HepG2 (cell line): ENCODE measurements around the gene DNAJC9. TPM values are rescaled to one million over a fixed set of nuclear protein-coding genes. Genes with fewer than 3 reads are reported as not detected.

Experiments used
- BRF2 ChIP-seq: sonication (generic); formaldehyde crosslinking; IDR thresholded peaks from 2 replicates; pipeline ENCODE4 v1.8.1; 2022; ENCODE audit warnings: mild to moderate bottlenecking, missing genetic modification reagents
- EEA1 ChIP-seq: sonication (generic); formaldehyde crosslinking; IDR thresholded peaks from 2 replicates; pipeline ENCODE4 v1.5.1; 2020; ENCODE audit warnings: mild to moderate bottlenecking, missing genetic modification reagents, borderline replicate concordance
- KAT8 ChIP-seq: IDR thresholded peaks from 2 replicates; pipeline ENCODE4 v1.6.1; 2016; ENCODE audit warnings: missing genetic modification reagents, missing compliant biosample characterization
- KDM3A ChIP-seq: IDR thresholded peaks from 2 replicates; pipeline ENCODE4 v1.6.1; 2018; ENCODE audit warnings: low read depth, missing compliant biosample characterization
- MYNN ChIP-seq: sonication (generic); formaldehyde crosslinking; IDR thresholded peaks from 2 replicates; pipeline ENCODE4 v1.4.0; 2020; ENCODE audit warnings: mild to moderate bottlenecking, low read depth, missing genetic modification reagents
- NFRKB ChIP-seq: fragments of 450-650 bp; IDR thresholded peaks from 2 replicates; pipeline ENCODE4 v1.6.1; 2017
- PITX1 ChIP-seq: sonication (generic); formaldehyde crosslinking; IDR thresholded peaks from 2 replicates; pipeline ENCODE4 v1.5.1; 2020; ENCODE audit warnings: mild to moderate bottlenecking, missing genetic modification reagents
- RFX1 ChIP-seq: fragments of 450-650 bp; IDR thresholded peaks from 2 replicates; pipeline ENCODE4 v1.6.1; 2017
- SNRNP70 ChIP-seq: fragments of 200-400 bp; formaldehyde crosslinking; IDR thresholded peaks from 2 replicates; pipeline ENCODE4 v1.6.1; 2017; ENCODE audit warnings: mild to moderate bottlenecking, low read depth, low read length, moderate library complexity
- SP5 ChIP-seq: IDR thresholded peaks from 2 replicates; pipeline ENCODE4 v1.6.1; 2016; ENCODE audit warnings: low read depth, borderline replicate concordance
- THYN1 ChIP-seq: sonication (generic); formaldehyde crosslinking; IDR thresholded peaks from 2 replicates; pipeline ENCODE4 v1.8.1; 2023; ENCODE audit warnings: low read depth, mild to moderate bottlenecking, moderate library complexity, missing genetic modification reagents, borderline replicate concordance
- TOPORS ChIP-seq: sonication (generic); formaldehyde crosslinking; IDR thresholded peaks from 2 replicates; pipeline ENCODE4 v1.8.0; 2023; ENCODE audit warnings: mild to moderate bottlenecking, missing genetic modification reagents
- ZNF124 ChIP-seq: sonication (generic); formaldehyde crosslinking; IDR thresholded peaks from 2 replicates; pipeline ENCODE4 v1.4.0; 2020; ENCODE audit warnings: missing genetic modification reagents
- ZNF256 ChIP-seq: sonication (generic); formaldehyde crosslinking; conservative IDR thresholded peaks from 2 replicates; pipeline ENCODE4 v1.4.0; 2020; ENCODE audit warnings: missing genetic modification reagents
- ZNF30 ChIP-seq: sonication (generic); formaldehyde crosslinking; IDR thresholded peaks from 2 replicates; pipeline ENCODE4 v1.5.0; 2020; ENCODE audit warnings: mild to moderate bottlenecking, missing genetic modification reagents
- ZNF512B ChIP-seq: sonication (generic); formaldehyde crosslinking; IDR thresholded peaks from 2 replicates; pipeline ENCODE4 v1.5.1; 2020; ENCODE audit warnings: missing genetic modification reagents, mild to moderate bottlenecking, borderline replicate concordance
- ZNF546 ChIP-seq: sonication (generic); formaldehyde crosslinking; conservative IDR thresholded peaks from 2 replicates; pipeline ENCODE4 v1.8.1; 2023; ENCODE audit warnings: mild to moderate bottlenecking, missing genetic modification reagents
- ZNF567 ChIP-seq: sonication (generic); formaldehyde crosslinking; IDR thresholded peaks from 2 replicates; pipeline ENCODE4 v1.8.1; 2023; ENCODE audit warnings: mild to moderate bottlenecking, missing genetic modification reagents, borderline replicate concordance
- ZNF75D ChIP-seq: sonication (generic); formaldehyde crosslinking; IDR thresholded peaks from 2 replicates; pipeline ENCODE4 v1.8.1; 2023; ENCODE audit warnings: missing genetic modification reagents, mild to moderate bottlenecking, borderline replicate concordance
- polyA plus RNA-seq, 8 experiments: library from polyadenylated mRNA; depleted of rRNA in 3 of 8; stranded (reverse) in 7 of 8; unstranded in 1 of 8; fragments of >200 nt; fragmentation: Illumina TruSeq in 4 of 8; extraction: Trizol in 4 of 8; gene quantifications; 2 replicates each; pipeline versions ENCODE4 v1.2.1 to v1.2.3, GENCODE V29; 2011 to 2016; ENCODE audit warnings: low read depth in 4 of 8, missing spikeins in 1 of 8, mixed read lengths in 1 of 8; ENCODE audit not compliant: insufficient read depth in 1 of 8
- total RNA-seq, 5 experiments: library from RNA; depleted of rRNA; stranded (reverse); fragments of >200 nt; fragmentation: Illumina TruSeq; extraction: Trizol; gene quantifications; 2 replicates each; pipeline ENCODE4 v1.2.3, GENCODE V29; 2016; ENCODE audit warnings: low read depth in 1 of 5
- TF ChIP-seq, protein P1 (sequence below): sonication (generic); formaldehyde crosslinking; IDR thresholded peaks from 2 replicates; pipeline ENCODE4 v1.4.0; 2020; ENCODE audit warnings: mild to moderate bottlenecking, missing genetic modification reagents, borderline replicate concordance
- TF ChIP-seq, protein P2 (sequence below): sonication (generic); formaldehyde crosslinking; IDR thresholded peaks from 2 replicates; pipeline ENCODE4 v1.8.0; 2022; ENCODE audit warnings: mild to moderate bottlenecking, missing genetic modification reagents, moderate library complexity

Gene DNAJC9
- total and polyA plus RNA-seq, 2 of the 13 experiments (the other 11 are each of a cell fraction or from before 2014, with no cell fraction given), result 15.9 to 60.3 TPM

DNA sequence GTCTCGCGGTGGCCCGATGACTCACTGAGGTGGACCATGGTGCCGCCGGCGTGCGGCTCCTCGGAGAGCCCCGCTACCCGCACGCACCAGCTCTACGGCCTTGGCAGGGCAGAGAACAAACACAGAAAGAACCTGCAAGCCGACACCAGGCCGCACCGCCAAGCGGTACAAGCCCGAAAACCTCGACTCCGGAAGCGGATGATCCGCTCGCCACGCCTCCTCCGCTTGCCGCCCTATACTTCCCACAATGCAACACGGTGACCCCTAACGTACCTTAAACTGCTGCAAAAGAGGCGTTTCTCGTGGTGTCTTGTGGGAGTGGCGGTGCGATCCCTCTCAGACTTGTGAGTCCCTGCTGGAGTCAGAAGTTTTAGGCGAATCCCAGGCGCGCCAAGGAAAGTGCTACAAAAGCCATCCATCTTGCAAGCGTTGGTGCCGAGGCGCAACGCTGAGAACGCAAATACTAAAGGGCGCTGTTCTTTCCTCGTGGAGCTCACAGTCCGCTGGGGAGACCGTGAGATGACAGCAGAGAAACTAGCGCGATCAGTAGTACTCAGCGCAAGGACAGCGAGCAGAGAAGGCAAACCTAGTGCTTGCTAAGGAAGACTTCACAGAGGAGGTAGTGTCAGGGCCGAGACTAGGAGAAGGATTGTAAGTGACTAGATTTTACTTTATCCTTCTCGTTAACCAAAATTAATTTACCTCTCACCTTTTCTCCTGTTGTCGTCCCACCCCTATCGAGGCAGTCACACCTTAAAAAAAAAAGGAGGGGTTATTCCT lies 5.6 kb upstream of the DNAJC9 start, which contains the start of gene MRPS16 (continued):
- TF ChIP-seq ZNF512B (CRISPR knock-in tag) (no peak), MYNN (CRISPR knock-in tag) (no peak), PITX1 (peak; percentile 28; the same call in 1 of the 2 replicates), ZNF124 (CRISPR knock-in tag) (peak; percentile 67; the same call in 1 of the 2 replicates), ZNF30 (CRISPR knock-in tag) (no peak), KAT8 (CRISPR knock-in tag) (peak; percentile 99), ZNF567 (CRISPR knock-in tag) (peak; percentile 88), SNRNP70 (no peak), ZNF546 (no peak; the same call in 1 of the 2 replicates), EEA1 (CRISPR knock-in tag) (no peak), THYN1 (no peak), BRF2 (CRISPR knock-in tag) (no peak), ZNF256 (CRISPR knock-in tag) (no peak), KDM3A (CRISPR knock-in tag) (peak; percentile 75), RFX1 (no peak), SP5 (CRISPR knock-in tag) (peak; percentile 92), NFRKB (no peak), ZNF75D (CRISPR knock-in tag) (no peak), TOPORS (CRISPR knock-in tag) (0 out of 2 replicates have a peak, but pooled peaks have one; percentile 26)
- TF ChIP-seq, protein P1, sequence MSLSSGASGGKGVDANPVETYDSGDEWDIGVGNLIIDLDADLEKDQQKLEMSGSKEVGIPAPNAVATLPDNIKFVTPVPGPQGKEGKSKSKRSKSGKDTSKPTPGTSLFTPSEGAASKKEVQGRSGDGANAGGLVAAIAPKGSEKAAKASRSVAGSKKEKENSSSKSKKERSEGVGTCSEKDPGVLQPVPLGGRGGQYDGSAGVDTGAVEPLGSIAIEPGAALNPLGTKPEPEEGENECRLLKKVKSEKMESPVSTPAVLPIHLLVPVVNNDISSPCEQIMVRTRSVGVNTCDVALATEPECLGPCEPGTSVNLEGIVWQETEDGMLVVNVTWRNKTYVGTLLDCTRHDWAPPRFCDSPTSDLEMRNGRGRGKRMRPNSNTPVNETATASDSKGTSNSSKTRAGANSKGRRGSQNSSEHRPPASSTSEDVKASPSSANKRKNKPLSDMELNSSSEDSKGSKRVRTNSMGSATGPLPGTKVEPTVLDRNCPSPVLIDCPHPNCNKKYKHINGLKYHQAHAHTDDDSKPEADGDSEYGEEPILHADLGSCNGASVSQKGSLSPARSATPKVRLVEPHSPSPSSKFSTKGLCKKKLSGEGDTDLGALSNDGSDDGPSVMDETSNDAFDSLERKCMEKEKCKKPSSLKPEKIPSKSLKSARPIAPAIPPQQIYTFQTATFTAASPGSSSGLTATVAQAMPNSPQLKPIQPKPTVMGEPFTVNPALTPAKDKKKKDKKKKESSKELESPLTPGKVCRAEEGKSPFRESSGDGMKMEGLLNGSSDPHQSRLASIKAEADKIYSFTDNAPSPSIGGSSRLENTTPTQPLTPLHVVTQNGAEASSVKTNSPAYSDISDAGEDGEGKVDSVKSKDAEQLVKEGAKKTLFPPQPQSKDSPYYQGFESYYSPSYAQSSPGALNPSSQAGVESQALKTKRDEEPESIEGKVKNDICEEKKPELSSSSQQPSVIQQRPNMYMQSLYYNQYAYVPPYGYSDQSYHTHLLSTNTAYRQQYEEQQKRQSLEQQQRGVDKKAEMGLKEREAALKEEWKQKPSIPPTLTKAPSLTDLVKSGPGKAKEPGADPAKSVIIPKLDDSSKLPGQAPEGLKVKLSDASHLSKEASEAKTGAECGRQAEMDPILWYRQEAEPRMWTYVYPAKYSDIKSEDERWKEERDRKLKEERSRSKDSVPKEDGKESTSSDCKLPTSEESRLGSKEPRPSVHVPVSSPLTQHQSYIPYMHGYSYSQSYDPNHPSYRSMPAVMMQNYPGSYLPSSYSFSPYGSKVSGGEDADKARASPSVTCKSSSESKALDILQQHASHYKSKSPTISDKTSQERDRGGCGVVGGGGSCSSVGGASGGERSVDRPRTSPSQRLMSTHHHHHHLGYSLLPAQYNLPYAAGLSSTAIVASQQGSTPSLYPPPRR (CRISPR knock-in tag), result peak; percentile 68; the same call in 1 of the 2 replicates
- TF ChIP-seq, protein P2, sequence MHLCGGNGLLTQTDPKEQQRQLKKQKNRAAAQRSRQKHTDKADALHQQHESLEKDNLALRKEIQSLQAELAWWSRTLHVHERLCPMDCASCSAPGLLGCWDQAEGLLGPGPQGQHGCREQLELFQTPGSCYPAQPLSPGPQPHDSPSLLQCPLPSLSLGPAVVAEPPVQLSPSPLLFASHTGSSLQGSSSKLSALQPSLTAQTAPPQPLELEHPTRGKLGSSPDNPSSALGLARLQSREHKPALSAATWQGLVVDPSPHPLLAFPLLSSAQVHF (CRISPR knock-in tag), result no peak
